Esophagus squamous epithelium (tissue), 4 donors: Measurements from ENCODE around the gene ANXA7.

ENCODE experiments used
- CTCF ChIP-seq, 6 experiments: fragments of 450-650 bp in 4 of 6; fragments of 200-600 bp in 2 of 6; sonication (generic) in 2 of 6; IDR thresholded peaks; one replicate each; pipeline ENCODE4 v1.5.1; 2016 to 2019; ENCODE audit warnings: antibody characterized with exemption in 6 of 6, mild to moderate bottlenecking in 4 of 6, moderate library complexity in 4 of 6
- POLR2A ChIP-seq, 4 donors: fragments of 450-650 bp; IDR thresholded peaks; one replicate each; pipeline ENCODE4 v1.6.1; 2017; ENCODE audit warnings: antibody characterized with exemption in 4 of 4, mild to moderate bottlenecking in 4 of 4, moderate library complexity in 3 of 4

GRCh38 chr10:73448384-73448783, 34.5 kb upstream of the ANXA7 start:
- TF ChIP-seq CTCF (IDR thresholded peaks at IDR 0.05) (no peak), POLR2A (IDR thresholded peaks at IDR 0.05) (no peak)
